Mucosa of stomach (tissue), 1 donor: ENCODE data around the gene FAM76A.
"Not testable (repeated sequence)": the region's sequence is repeated elsewhere in the genome, so short reads cannot be mapped to it uniquely, and the experiment has no call there.

Experiments used
- H3K27me3 ChIP-seq: one replicate; pipeline ENCODE4 v1.7.0; 2013; ENCODE audit warnings: mild to moderate bottlenecking, low read length; ENCODE audit not compliant: control insufficient read depth, insufficient read depth
- H3K36me3 ChIP-seq: one replicate; pipeline ENCODE4 v1.7.0; 2013; ENCODE audit warnings: low read length; ENCODE audit not compliant: control insufficient read depth, insufficient read depth
- H3K4me1 ChIP-seq: one replicate; pipeline ENCODE4 v1.7.0; 2013; ENCODE audit warnings: mild to moderate bottlenecking, low read length; ENCODE audit not compliant: control insufficient read depth, insufficient read depth
- H3K4me3 ChIP-seq: one replicate; pipeline ENCODE4 v1.7.0; 2013; ENCODE audit warnings: low read length
- H3K9ac ChIP-seq: one replicate; pipeline ENCODE4 v1.7.0; 2013; ENCODE audit warnings: mild to moderate bottlenecking, low read length, moderate library complexity
- H3K9me3 ChIP-seq: one replicate; pipeline ENCODE4 v1.7.0; 2013; ENCODE audit warnings: mild to moderate bottlenecking, low read length, moderate library complexity; ENCODE audit not compliant: control insufficient read depth
- donor health status: Pancreatic carcinoma.

Gene FAM76A

DNA sequence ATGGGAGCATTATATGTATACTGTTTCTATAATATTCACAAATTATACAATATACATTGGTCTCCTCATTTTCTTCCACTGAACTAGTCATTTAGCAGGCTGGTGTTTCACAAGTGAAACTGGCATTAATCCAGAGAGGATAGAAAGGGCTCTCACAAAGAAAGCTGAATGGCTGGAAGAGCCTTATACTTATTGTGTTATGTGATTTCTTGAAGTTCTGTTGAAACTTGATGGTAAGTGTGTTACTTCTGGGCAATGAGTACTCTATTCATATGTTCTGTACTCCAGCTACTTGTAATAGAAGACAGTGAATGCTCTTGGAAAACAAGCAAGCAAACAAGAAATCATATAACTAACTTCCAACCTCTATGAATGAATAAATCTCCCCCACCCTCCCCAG lies 62.1 kb downstream of the FAM76A start:
- Histone ChIP-seq H3K4me1 (peaks cover 42% of the 10 kb centered on the region), H3K4me3 (no peak overlapping the region), H3K36me3 (no peaks in the 10 kb centered on the region), H3K27me3 (no peaks in the 10 kb centered on the region), H3K9ac (no peak overlapping the region), H3K9me3 (no peaks in the 10 kb centered on the region)

DNA sequence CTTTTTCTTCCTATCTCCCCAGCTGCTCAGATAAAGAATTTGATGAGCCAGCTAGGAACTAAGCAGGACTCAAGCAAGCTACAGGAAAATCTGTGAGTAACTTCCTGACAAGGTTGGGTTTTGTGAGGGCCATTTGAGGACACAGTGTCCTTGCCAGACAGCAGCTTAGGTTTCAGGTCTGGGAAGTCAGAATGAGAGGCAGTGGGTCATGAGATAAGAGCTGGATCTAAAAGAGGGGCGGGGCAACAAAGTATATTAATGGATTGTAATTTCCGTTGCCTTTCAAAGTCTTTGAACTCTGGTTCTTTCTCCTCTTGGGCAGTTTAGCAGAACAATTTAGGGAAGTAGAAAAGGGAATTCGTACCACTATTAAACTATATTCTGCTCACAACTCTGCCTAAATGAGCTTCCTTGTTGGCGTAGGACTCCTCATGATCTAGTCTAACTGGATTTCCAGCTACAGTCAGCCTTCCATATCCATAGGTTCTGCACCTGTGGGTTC lies 63.8 kb downstream of the FAM76A start:
- H3K9ac ChIP-seq = no peak overlapping the region
- peaks cover 5% of the 10 kb centered on the region for H3K36me3 ChIP-seq
- no peaks in the 10 kb centered on the region for H3K27me3 ChIP-seq
- H3K4me3 ChIP-seq = no peak overlapping the region
- peaks cover 27% of the 10 kb centered on the region for H3K4me1 ChIP-seq
- no peaks in the 10 kb centered on the region for H3K9me3 ChIP-seq

DNA sequence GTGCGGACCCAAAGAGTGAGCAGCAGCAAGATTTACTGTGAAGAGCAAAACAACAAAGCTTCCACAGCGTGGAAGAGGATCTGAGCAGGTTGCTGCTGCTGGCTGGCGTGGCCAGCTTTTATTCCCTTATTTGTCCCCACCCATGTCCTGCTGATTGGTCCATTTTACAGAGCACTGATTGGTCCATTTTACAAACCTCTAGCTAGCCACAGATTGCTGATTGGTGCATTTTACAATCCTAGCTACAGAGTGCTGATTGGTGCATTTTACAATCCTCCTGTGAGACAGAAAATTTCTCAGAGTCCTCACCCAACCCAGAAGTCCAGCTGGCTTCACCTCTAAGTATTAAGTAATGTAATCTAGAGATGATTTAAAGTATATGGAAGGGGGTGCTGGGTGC lies 64.5 kb downstream of the FAM76A start:
- H3K36me3 ChIP-seq = not testable (repeated sequence)
- peaks cover 24% of the 10 kb centered on the region for H3K4me1 ChIP-seq

DNA sequence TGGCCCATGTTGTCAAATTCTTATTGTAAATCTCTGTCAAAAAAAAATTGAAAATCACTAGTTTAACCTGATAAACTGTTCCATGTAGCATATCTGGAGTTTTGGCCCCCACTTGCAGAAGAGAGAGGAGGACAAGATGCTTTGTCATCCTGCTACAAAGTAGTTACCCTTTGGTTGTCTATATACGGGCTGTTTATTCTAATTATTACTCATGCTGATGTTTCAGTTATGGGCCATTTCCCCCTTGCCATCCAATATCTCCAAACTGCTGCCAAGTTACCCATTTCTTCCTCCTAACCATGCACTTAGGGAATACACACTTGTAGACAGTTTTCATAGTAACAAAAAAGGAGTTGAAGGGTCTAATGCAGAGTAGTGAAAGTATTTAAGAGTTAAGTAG lies 69.8 kb downstream of the FAM76A start:
- H3K36me3 ChIP-seq = peaks cover 5% of the 10 kb centered on the region

More for the DNA sequence above, 64.5 kb downstream of the FAM76A start:
- not testable (repeated sequence) for H3K4me3 ChIP-seq, H3K9ac ChIP-seq, H3K27me3 ChIP-seq, H3K9me3 ChIP-seq

DNA sequence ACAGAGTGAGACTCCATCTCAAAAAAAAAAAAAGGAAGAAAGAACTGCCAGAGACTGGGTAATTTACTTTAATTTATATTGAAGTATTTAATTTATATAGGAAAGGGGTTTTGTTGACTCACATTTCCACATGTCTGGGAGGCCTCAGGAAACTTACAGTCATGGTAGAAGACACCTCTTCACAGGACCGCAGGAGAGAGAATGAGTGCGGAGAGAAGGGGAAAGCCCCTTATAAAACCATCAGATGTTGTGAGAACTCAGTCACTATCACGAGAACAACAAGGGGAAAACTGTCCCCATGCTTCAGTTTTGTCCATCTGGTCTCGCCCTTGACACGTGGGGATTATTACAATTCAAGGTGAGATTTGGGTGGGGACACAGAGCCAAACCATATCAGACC lies 79.0 kb downstream of the FAM76A start:
- Histone ChIP-seq H3K4me1 (no peaks in the 10 kb centered on the region), H3K9ac (no peak overlapping the region), H3K36me3 (peaks cover 6% of the 10 kb centered on the region), H3K9me3 (no peaks in the 10 kb centered on the region), H3K4me3 (no peak overlapping the region), H3K27me3 (no peaks in the 10 kb centered on the region)

More for the DNA sequence above, 69.8 kb downstream of the FAM76A start:
- Histone ChIP-seq H3K9ac (no peak overlapping the region), H3K27me3 (no peaks in the 10 kb centered on the region), H3K4me3 (no peak overlapping the region), H3K9me3 (no peaks in the 10 kb centered on the region), H3K4me1 (no peaks in the 10 kb centered on the region)

DNA sequence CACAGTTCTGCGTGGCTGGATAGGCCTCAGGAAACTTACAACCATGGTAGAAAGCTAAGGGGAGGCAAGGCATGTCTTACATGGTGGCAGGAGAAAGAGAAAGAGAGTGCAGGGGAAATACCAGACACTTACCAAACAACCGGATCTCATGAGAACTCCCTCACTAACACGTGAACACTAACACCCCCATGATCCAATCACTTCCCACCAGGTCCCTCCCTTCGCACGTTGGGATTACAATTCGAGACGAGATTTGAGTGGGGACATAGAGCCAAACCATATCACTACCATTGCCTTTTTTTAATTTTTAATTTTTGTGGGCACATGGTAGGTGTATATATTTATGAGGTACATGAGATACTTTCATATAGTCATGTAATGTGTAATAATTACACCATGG lies 81.0 kb downstream of the FAM76A start:
- no peaks in the 10 kb centered on the region for H3K9me3 ChIP-seq
- H3K27me3 ChIP-seq = no peaks in the 10 kb centered on the region
- no peaks in the 10 kb centered on the region for H3K4me1 ChIP-seq
- H3K4me3 ChIP-seq = no peak overlapping the region
- peaks cover 6% of the 10 kb centered on the region for H3K36me3 ChIP-seq
- H3K9ac ChIP-seq = no peak overlapping the region

DNA sequence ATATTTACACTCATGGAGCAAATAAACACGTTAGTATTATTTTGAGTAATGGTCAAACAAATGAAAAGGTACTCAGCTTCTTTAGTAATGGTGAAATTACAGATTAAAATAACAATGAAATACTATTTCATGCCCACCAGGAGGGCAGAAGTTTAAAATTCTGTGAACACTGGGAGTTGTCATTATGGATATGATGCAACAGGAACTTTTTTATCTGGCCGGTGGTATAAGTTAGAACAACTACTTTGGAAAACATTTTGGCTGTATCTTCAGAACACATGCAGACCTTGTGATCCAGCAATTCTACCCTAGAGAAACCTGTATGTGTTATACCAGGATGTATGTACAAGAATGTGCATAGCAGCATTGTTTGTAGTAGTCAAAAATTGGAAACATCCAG lies 81.6 kb downstream of the FAM76A start:
- no peaks in the 10 kb centered on the region for H3K9me3 ChIP-seq

DNA sequence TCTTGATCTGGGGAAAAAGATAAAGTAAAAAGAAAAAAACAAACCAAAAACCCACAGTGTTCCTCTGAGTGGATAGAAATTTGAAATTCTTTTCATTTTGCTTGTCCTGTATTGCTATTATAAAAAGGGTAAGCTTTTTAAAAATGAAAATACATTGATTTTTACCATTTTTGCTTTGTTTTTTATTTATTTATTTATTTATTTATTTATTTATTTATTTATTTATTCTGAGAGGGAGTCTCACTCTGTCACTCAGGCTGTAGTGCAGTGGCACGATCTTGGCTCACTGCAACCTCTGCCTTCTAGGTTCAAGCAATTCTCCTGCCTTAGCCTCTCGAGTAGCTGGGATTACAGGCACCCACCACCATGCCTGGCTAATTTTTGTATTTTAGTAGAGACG lies 82.4 kb downstream of the FAM76A start:
- not testable (repeated sequence) for H3K36me3 ChIP-seq, H3K4me1 ChIP-seq, H3K4me3 ChIP-seq, H3K27me3 ChIP-seq, H3K9ac ChIP-seq, H3K9me3 ChIP-seq

More for the DNA sequence above, 81.6 kb downstream of the FAM76A start:
- no peaks in the 10 kb centered on the region for H3K4me1 ChIP-seq
- H3K27me3 ChIP-seq = no peaks in the 10 kb centered on the region
- no peak overlapping the region for H3K9ac ChIP-seq
- H3K4me3 ChIP-seq = no peak overlapping the region
- peaks cover 2% of the 10 kb centered on the region for H3K36me3 ChIP-seq

DNA sequence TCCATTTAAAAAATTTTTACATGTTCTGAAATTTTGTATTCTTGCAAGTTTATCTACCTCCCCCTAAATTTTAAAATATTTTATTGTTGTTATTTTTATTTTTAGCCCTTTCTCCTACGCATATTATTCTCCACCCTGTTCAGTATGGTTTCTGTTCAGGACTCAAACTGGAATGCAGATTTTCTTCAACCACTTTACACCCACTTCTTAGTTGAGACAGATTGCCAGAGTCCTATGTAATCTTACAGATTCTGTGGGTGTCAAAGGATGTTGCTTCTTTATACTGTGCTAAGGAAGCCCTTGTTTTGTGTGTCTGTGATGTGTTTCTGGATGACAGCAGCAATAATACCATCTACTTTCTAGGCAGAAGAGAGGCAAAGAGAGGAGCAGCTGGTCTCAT lies 84.1 kb downstream of the FAM76A start:
- Histone ChIP-seq H3K4me3 (no peak overlapping the region), H3K4me1 (no peaks in the 10 kb centered on the region), H3K9me3 (no peaks in the 10 kb centered on the region), H3K9ac (no peak overlapping the region), H3K27me3 (no peaks in the 10 kb centered on the region), H3K36me3 (no peaks in the 10 kb centered on the region)

DNA sequence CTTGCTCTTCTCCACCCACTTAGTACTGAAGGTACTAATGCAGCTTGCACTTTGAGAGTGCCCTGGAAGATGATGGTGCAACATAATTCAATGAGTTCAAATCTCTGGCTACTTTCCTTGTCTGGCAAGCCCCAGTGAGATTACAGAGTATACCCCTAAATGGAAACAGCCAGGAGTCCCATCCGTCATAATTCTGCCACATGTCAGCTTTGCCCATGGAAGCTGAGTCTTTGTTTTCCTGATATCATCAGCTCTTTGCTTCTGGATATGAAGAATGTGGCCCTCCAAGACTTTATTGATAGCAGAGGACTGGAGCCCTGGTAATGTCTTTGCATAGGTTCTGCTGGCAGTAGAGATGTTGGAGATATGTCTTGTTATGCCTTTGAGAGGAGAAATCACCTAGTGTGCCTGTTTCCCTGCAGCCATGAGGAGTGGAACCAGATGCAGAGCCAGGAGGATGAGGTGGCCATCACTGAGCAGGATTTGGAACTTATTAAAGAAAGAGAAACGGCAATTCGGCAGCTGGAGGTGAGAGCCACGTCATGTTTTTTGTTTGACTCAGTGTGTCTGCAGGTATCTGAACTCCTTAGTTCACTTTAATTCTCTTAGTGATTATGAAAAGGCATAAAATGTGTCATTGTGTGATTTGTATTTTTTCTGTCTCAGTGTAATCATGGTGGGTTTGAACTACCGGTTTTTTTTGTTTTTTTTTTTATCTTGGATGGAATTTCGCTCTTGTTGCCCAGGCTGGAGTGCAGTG lies 86.2 kb downstream of the FAM76A start:
- H3K9me3 ChIP-seq = no peaks in the 10 kb centered on the region
- no peak overlapping the region for H3K4me3 ChIP-seq
- no peaks in the 10 kb centered on the region for H3K27me3 ChIP-seq
- peaks cover 3% of the 10 kb centered on the region for H3K4me1 ChIP-seq
- no peak overlapping the region for H3K9ac ChIP-seq
- H3K36me3 ChIP-seq = no peaks in the 10 kb centered on the region
